ENCODE results near the gene DMC1. TPM values are rescaled to one million over a fixed set of nuclear protein-coding genes. Genes with fewer than 3 reads are reported as not detected.

The DMC1 gene
- total RNA-seq, 2 donors from 2014 or later = 0.23 to 3.2 TPM

GRCh38 chr22:38567531-38568285, 2.3 kb downstream of the DMC1 start:
- intact Hi-C loops (cut with DNase I) = no loop called here
- 70% methylated on average over 7 of the region's 7 CpGs for WGBS
- Histone ChIP-seq H3K27me3 (replicated peaks; ENCODE audit: insufficient read depth) (no peaks in the 10 kb centered on the region), H3K27ac (no peak overlapping the region), H3K9me3 (no peaks in the 10 kb centered on the region), H3K4me1 (replicated peaks) (no peaks in the 10 kb centered on the region), H3K4me3 (no peak overlapping the region), H3K36me3 (no peaks in the 10 kb centered on the region)
- TF ChIP-seq POLR2A (IDR thresholded peaks at IDR 0.05) (no peak), POLR2AphosphoS5 (IDR thresholded peaks at IDR 0.05) (no peak)
- TF ChIP-seq, protein P1, sequence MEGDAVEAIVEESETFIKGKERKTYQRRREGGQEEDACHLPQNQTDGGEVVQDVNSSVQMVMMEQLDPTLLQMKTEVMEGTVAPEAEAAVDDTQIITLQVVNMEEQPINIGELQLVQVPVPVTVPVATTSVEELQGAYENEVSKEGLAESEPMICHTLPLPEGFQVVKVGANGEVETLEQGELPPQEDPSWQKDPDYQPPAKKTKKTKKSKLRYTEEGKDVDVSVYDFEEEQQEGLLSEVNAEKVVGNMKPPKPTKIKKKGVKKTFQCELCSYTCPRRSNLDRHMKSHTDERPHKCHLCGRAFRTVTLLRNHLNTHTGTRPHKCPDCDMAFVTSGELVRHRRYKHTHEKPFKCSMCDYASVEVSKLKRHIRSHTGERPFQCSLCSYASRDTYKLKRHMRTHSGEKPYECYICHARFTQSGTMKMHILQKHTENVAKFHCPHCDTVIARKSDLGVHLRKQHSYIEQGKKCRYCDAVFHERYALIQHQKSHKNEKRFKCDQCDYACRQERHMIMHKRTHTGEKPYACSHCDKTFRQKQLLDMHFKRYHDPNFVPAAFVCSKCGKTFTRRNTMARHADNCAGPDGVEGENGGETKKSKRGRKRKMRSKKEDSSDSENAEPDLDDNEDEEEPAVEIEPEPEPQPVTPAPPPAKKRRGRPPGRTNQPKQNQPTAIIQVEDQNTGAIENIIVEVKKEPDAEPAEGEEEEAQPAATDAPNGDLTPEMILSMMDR (IDR thresholded peaks at IDR 0.05) = no peak
- DNase-seq (ENCODE audit: low spot score) = no peak

DNA sequence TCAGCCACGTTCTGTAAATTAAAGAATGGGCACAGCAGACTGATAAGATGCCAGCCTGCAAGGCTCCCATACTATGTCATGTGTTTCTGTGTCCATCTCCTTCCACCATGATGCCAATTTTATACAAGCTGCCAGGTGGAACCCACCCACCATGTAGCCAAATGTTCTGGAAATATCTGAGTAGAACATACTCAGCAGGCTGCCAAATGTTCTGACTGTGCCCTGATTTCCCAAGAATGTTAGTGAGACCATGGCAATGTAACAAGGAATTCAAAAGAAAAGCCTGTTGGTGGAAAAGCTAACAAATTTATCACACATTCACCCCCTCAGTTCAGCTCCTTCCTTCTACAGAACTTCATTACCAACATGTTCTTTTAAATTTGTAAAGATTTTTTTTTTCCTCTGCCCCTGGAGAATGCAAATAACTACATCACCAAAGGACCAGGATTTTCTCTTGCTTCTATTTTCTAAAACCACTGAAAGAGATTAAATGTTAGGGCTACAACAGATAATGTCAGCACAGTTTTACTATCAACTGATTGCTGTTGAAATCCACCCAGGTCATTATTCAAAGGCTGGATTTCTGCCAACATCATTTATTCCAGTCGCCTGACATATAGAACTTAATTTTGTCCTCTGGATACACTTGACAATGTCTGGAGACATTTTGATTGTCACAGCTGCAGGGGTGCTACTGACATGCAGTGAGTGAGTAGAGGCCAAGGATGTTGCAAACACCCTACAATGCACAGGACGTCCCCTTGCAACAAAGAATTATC, 3.1 kb downstream of the DMC1 start:
- H3K27ac ChIP-seq = no peak overlapping the region
- intact Hi-C loops (cut with DNase I) = no loop called here
- H3K27me3 ChIP-seq (replicated peaks; ENCODE audit: insufficient read depth) = no peaks in the 10 kb centered on the region
- no peaks in the 10 kb centered on the region for H3K36me3 ChIP-seq
- H3K9me3 ChIP-seq = no peaks in the 10 kb centered on the region
- WGBS = 54% methylated on average over 3 of the region's 3 CpGs
- no peaks in the 10 kb centered on the region for H3K4me1 ChIP-seq (replicated peaks)
- H3K4me3 ChIP-seq = no peak overlapping the region
- no peak for DNase-seq (ENCODE audit: low spot score)
- TF ChIP-seq POLR2A (IDR thresholded peaks at IDR 0.05) (no peak), POLR2AphosphoS5 (IDR thresholded peaks at IDR 0.05) (no peak)
- TF ChIP-seq, protein P1 (IDR thresholded peaks at IDR 0.05) = no peak

- Histone ChIP-seq H3K9me3 (no peaks in the 10 kb centered on the region), H3K27me3 (replicated peaks; ENCODE audit: insufficient read depth) (no peaks in the 10 kb centered on the region), H3K27ac (no peak overlapping the region), H3K4me1 (replicated peaks) (no peaks in the 10 kb centered on the region), H3K36me3 (no peaks in the 10 kb centered on the region), H3K4me3 (no peak overlapping the region)
- intact Hi-C loops (cut with DNase I) = no loop called here
- TF ChIP-seq, protein P1 (IDR thresholded peaks at IDR 0.05) = no peak
- TF ChIP-seq POLR2AphosphoS5 (IDR thresholded peaks at IDR 0.05) (no peak), POLR2A (IDR thresholded peaks at IDR 0.05) (no peak)
- no peak for DNase-seq (ENCODE audit: low spot score)
- 100% methylated on average over 1 of the region's 1 CpG for WGBS
Observed at GRCh38 chr22:38565441-38565840, 4.5 kb downstream of the DMC1 start.

DNA sequence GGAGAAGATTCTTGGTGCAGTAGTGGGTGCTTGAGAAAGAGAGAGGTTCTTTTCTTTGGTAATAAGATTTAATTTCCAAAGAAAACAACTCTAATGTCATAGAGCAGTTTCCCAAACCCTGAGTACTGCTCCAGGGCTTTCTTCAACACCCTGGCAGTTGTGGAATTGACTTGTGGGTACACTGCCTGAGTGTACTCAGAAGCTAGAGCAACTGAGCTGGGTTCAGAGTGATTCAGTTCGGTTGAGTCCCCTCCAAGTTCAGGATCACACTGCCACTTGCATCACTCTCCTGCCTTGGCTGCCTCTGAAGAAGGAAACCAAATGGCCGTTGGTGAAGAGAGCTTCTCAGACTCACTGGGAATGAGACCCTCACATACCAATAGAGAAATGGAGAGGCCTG, 5.3 kb downstream of the DMC1 start:
- intact Hi-C loops (cut with DNase I) = no loop called here
- no peaks in the 10 kb centered on the region for H3K9me3 ChIP-seq
- WGBS = 80% methylated on average over 2 of the region's 2 CpGs
- TF ChIP-seq POLR2A (IDR thresholded peaks at IDR 0.05) (no peak), POLR2AphosphoS5 (IDR thresholded peaks at IDR 0.05) (no peak)
- TF ChIP-seq, protein P1 (IDR thresholded peaks at IDR 0.05) = no peak
- no peak overlapping the region for H3K4me3 ChIP-seq
- H3K4me1 ChIP-seq (replicated peaks) = no peaks in the 10 kb centered on the region
- no peak for DNase-seq (ENCODE audit: low spot score)
- H3K36me3 ChIP-seq = no peaks in the 10 kb centered on the region
- H3K27ac ChIP-seq = no peak overlapping the region
- H3K27me3 ChIP-seq (replicated peaks; ENCODE audit: insufficient read depth) = no peaks in the 10 kb centered on the region
